Naive thymus-derived CD4-positive, alpha-beta T cell (primary cell): ENCODE measurements around the gene GRAMD4. TPM values are rescaled to one million over a fixed set of nuclear protein-coding genes. Genes with fewer than 3 reads are reported as not detected.

ENCODE experiments used
- ATAC-seq: fragments of 150-1000 bp; cut with Tn5 transposase; 2 replicates; pipeline ENCODE4 v1.10.0; 2021; ENCODE audit warnings: mild to moderate bottlenecking, moderate library complexity
- CTCF ChIA-PET: fragments of 350-600 bp; sonication (Branson Sonifier 250); formaldehyde crosslinking; loops from one replicate; lab custom pipeline; 2021; ENCODE audit warnings: antibody characterized with exemption; lab: Charles Lee
- POLR2A ChIA-PET: fragments of 350-600 bp; sonication (Branson Sonifier 250); formaldehyde crosslinking; loops from one replicate; lab custom pipeline; 2021; ENCODE audit warnings: antibody characterized with exemption, inconsistent platforms; lab: Charles Lee
- DNase-seq, 9 donors: peaks; one replicate each; pipeline versions ENCODE4 v3.0.0 to v3.0.0-alpha.2; 2020 to 2022; ENCODE audit warnings: mixed read lengths in 1 of 9
- H3K27ac ChIP-seq: one replicate; pipeline ENCODE4 v1.7.0; 2013; ENCODE audit warnings: mild to moderate bottlenecking, low read depth, low read length, moderate library complexity
- H3K27me3 ChIP-seq, 2 donors: one replicate each; pipeline ENCODE4 v1.7.0; 2013; ENCODE audit warnings: low read length in 2 of 2, mild to moderate bottlenecking in 2 of 2, moderate library complexity in 2 of 2; ENCODE audit not compliant: control insufficient read depth in 2 of 2, insufficient read depth in 2 of 2
- H3K36me3 ChIP-seq, 3 experiments: 1 replicate in 2 of 3; 2 replicates in 1 of 3; pipeline ENCODE4 v1.7.0; 2013; ENCODE audit warnings: low read length in 3 of 3, mild to moderate bottlenecking in 3 of 3, moderate library complexity in 1 of 3; ENCODE audit not compliant: insufficient read depth in 3 of 3, control insufficient read depth in 2 of 3
- H3K4me1 ChIP-seq, 2 donors: one replicate each; pipeline ENCODE4 v1.7.0; 2013; ENCODE audit warnings: low read length in 2 of 2, mild to moderate bottlenecking in 2 of 2, moderate library complexity in 1 of 2; ENCODE audit not compliant: control insufficient read depth in 2 of 2, insufficient read depth in 2 of 2
- H3K4me3 ChIP-seq: 2 replicates; pipeline ENCODE4 v1.7.0; 2013; ENCODE audit warnings: mild to moderate bottlenecking, low read length
- H3K9me3 ChIP-seq, 3 experiments: 1 replicate in 2 of 3; 2 replicates in 1 of 3; pipeline ENCODE4 v1.7.0; 2013; ENCODE audit warnings: low read length in 3 of 3; ENCODE audit not compliant: control insufficient read depth in 2 of 3
- H3K27ac Mint-ChIP-seq, 9 donors: one replicate each; pipeline ENCODE4 v1.8.0; 2020 to 2022; ENCODE audit warnings: mixed read lengths in 9 of 9, mild to moderate bottlenecking in 8 of 9, moderate library complexity in 5 of 9, inconsistent platforms in 2 of 9
- H3K27me3 Mint-ChIP-seq, 5 donors: one replicate each; pipeline ENCODE4 v1.8.0; 2021 to 2022; ENCODE audit warnings: mixed read lengths in 5 of 5, mild to moderate bottlenecking in 1 of 5
- H3K36me3 Mint-ChIP-seq, 5 donors: one replicate each; pipeline ENCODE4 v1.8.0; 2020 to 2022; ENCODE audit warnings: mixed read lengths in 5 of 5, mild to moderate bottlenecking in 3 of 5, inconsistent platforms in 1 of 5
- H3K4me1 Mint-ChIP-seq, 7 donors: one replicate each; pipeline ENCODE4 v1.8.0; 2020 to 2022; ENCODE audit warnings: mixed read lengths in 7 of 7, mild to moderate bottlenecking in 3 of 7, inconsistent platforms in 1 of 7
- H3K4me3 Mint-ChIP-seq, 10 donors: one replicate each; pipeline ENCODE4 v1.8.0; 2020 to 2022; ENCODE audit warnings: mild to moderate bottlenecking in 10 of 10, mixed read lengths in 10 of 10, moderate library complexity in 6 of 10, inconsistent platforms in 2 of 10
- H3K9me3 Mint-ChIP-seq, 11 donors: one replicate each; pipeline ENCODE4 v1.8.0; 2020 to 2022; ENCODE audit warnings: mixed read lengths in 11 of 11, mild to moderate bottlenecking in 4 of 11, inconsistent platforms in 1 of 11, moderate library complexity in 1 of 11
- intact Hi-C, 2 donors: fragments of 100-400 bp; cut with micrococcal nuclease; formaldehyde crosslinking; loops; one replicate each; pipeline ENCODE4 v1.15.1; 2023
- polyA plus RNA-seq, 2 donors: library from polyadenylated mRNA; unstranded; fragments of 300-500 nt; fragmentation: Illumina TruSeq; gene quantifications; one replicate each; pipeline ENCODE4 v1.2.3, GENCODE V29; 2021
- total RNA-seq, 6 experiments: library from RNA in 5 of 6; stranded (reverse) in 5 of 6; gene quantifications; 1 replicate in 5 of 6; 2 replicates in 1 of 6; pipeline ENCODE4 v1.2.3 and lab custom pipeline; 2021 to 2026

Gene GRAMD4
- total and polyA plus RNA-seq, 7 experiments from 2014 or later = 2.1 to 48.5 (median 14.8) TPM

DNA sequence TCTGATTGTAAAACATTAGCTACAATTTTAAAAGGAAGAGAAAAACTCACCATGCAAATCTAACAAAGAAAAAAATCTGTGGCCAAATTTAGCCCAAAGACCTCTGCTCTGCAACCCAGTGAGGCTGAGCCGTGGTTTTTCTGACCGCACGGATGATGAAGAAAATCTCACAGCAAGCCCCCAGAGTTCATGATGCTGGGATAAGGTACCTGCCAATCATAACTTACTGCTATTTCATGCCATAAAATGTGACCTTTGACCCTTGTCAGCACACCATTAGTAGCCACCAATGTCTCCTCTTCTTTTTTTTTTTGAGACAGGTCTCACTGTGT, 106.8 kb downstream of the GRAMD4 start:
- intact Hi-C loops = no loop called here
- H3K9me3 ChIP-seq = no peaks in the 10 kb centered on the region
- Mint-ChIP-seq H3K27ac (peak overlapping the region in 2 of 9 donors; percentile 52 to 53), H3K36me3 (peaks cover 0 to 28% (median 8%) of the 10 kb centered on the region in 5 donors), H3K9me3 (no peaks in the 10 kb centered on the region), H3K4me1 (peaks cover 20 to 63% (median 44%) of the 10 kb centered on the region in 7 donors), H3K4me3 (no peak overlapping the region), H3K27me3 (no peaks in the 10 kb centered on the region)
- ATAC-seq = no peak
- H3K36me3 ChIP-seq = peaks cover 0 to 73% (median 2%) of the 10 kb centered on the region in 3 experiments
- H3K4me3 ChIP-seq = no peak overlapping the region
- no peak for DNase-seq
- ChIA-PET CTCF (no interaction called here), POLR2A (interaction anchor here (1.2 kb wide), 1 partner anchor 9 kb away, joined by 3 read pairs; no protein-coding TSS in a partner anchor)
- H3K4me1 ChIP-seq = peaks cover 15 to 18% of the 10 kb centered on the region in 2 donors
- no peaks in the 10 kb centered on the region for H3K27me3 ChIP-seq
- H3K27ac ChIP-seq = no peak overlapping the region

DNA sequence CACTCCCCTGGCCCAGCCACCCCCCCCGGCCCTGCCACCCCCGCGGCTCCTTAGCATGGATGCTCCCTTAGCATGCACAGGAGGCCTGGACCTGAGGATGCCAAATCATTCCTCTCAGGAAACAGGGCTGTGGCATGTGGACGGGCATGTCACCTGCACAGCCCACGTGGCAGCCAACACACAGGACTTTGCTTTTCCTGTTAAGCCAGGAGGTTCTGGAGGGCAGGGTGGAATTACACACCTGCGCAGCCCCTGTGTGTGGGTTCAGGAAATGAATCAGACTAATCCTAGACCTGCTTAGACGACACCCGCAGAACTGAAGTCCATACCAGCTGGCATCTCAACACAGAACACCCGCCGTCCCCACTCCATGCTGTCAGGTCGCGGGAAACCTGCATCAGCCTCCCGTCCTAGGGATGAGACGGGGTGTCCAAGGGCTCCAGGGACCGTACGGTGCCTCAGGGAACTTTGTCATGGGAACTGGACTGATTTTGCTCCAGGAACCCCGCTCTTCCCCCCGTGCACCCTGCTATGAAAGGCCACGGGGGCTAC, 107.7 kb downstream of the GRAMD4 start:
- DNase-seq (no peak), ATAC-seq (no peak)
- Mint-ChIP-seq H3K27ac (peak overlapping the region in 3 of 9 donors; percentile 38 to 78 (median 55)), H3K27me3 (no peaks in the 10 kb centered on the region), H3K4me3 (no peak overlapping the region), H3K4me1 (peaks cover 20 to 66% (median 50%) of the 10 kb centered on the region in 7 donors), H3K9me3 (no peaks in the 10 kb centered on the region), H3K36me3 (peaks cover 0 to 23% (median 8%) of the 10 kb centered on the region in 5 donors)
- ChIA-PET POLR2A (no interaction called here), CTCF (no interaction called here)
- Histone ChIP-seq H3K27ac (no peak overlapping the region), H3K27me3 (no peaks in the 10 kb centered on the region), H3K4me1 (peaks cover 16 to 19% of the 10 kb centered on the region in 2 donors), H3K9me3 (no peaks in the 10 kb centered on the region), H3K4me3 (no peak overlapping the region), H3K36me3 (peaks cover 0 to 68% (median 2%) of the 10 kb centered on the region in 3 experiments)
- intact Hi-C loops = no loop called here

DNA sequence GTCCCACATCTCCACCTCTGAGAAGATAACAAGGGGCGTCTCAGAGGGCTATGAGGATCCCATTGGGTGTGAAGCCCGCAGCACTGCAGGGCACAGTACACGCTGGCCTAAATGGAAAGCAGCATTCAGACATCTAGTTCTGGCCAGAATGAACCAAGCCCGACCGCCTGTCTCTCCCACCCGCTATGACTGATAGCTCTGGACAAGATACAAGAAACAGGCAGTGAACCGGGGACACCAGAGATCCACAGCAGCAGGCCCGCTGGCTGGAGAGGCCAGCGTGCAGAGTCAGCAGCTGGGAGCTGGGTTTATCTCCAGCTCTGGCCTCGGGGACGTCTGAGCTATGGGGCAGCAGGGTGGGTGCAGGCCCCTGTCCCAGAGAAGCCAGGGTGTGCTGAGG, 108.3 kb downstream of the GRAMD4 start:
- Mint-ChIP-seq H3K9me3 (no peaks in the 10 kb centered on the region), H3K27ac (peak overlapping the region in 2 of 9 donors; percentile 38 to 78), H3K4me3 (no peak overlapping the region), H3K4me1 (peaks cover 20 to 64% (median 48%) of the 10 kb centered on the region in 7 donors), H3K27me3 (no peaks in the 10 kb centered on the region), H3K36me3 (peaks cover 0 to 20% (median 8%) of the 10 kb centered on the region in 5 donors)
- ChIA-PET CTCF (no interaction called here), POLR2A (no interaction called here)
- ATAC-seq = no peak
- intact Hi-C loops = no loop called here
- H3K9me3 ChIP-seq = no peaks in the 10 kb centered on the region
- H3K4me1 ChIP-seq = peaks cover 16 to 19% of the 10 kb centered on the region in 2 donors
- no peak overlapping the region for H3K4me3 ChIP-seq
- H3K27ac ChIP-seq = no peak overlapping the region
- H3K36me3 ChIP-seq = peaks cover 0 to 65% (median 2%) of the 10 kb centered on the region in 3 experiments
- no peaks in the 10 kb centered on the region for H3K27me3 ChIP-seq
- no peak for DNase-seq

Other genes with a start within 250 kb of the GRAMD4 start
- gene CELSR1, start 82.8 kb upstream of the GRAMD4 start, total RNA-seq = 1 to 10 TPM in 2 of 5 experiments, under 1 TPM in 3; 0.36 to 4.7 (median 0.97) TPM
- gene CELSR1, start 82.8 kb upstream of the GRAMD4 start, polyA plus RNA-seq = 1 to 10 TPM in 1 of 2 donors, under 1 TPM in 1; 0.45 to 1.1 TPM
- 100 to 1,000 TPM in 2 of 5 experiments, 10 to 100 TPM in 3; 55.8 to 138 (median 72.4) TPM for gene CERK, start 117.9 kb downstream of the GRAMD4 start, total RNA-seq
- gene CERK, start 117.9 kb downstream of the GRAMD4 start, polyA plus RNA-seq = 10 to 100 TPM; 40.4 to 66.7 TPM
- gene TBC1D22A, start 142.3 kb downstream of the GRAMD4 start, total RNA-seq = 10 to 100 TPM; 37.5 to 50.1 (median 43.4) TPM
- 10 to 100 TPM; 18.6 to 25.3 TPM for gene TBC1D22A, start 142.3 kb downstream of the GRAMD4 start, polyA plus RNA-seq